GM19351 (cell line): ENCODE results near the gene LAIR1.
"Not testable (repeated sequence)": the region's sequence is repeated elsewhere in the genome, so short reads cannot be mapped to it uniquely, and the experiment has no call there.

Source experiments
- ATAC-seq: cut with Tn5 transposase; IDR thresholded peaks from one replicate; pipeline ENCODE4 v1.9.1; 2021; ENCODE audit warnings: mild to moderate bottlenecking, moderate library complexity; ENCODE audit not compliant: unreplicated experiment

Gene LAIR1

GRCh38 chr19:54376610-54377285, 12.0 kb upstream of the LAIR1 start:
- ATAC-seq: no peak

GRCh38 chr19:54375181-54375938, 10.6 kb upstream of the LAIR1 start:
- ATAC-seq: not testable (repeated sequence)

- ATAC-seq: no peak
Observed at GRCh38 chr19:54373781-54374631, 9.3 kb upstream of the LAIR1 start.

- not testable (repeated sequence) for ATAC-seq
Observed at GRCh38 chr19:54371453-54371852, 6.7 kb upstream of the LAIR1 start.

- ATAC-seq: not testable (repeated sequence)
Observed at GRCh38 chr19:54370434-54370796, 5.7 kb upstream of the LAIR1 start.

GRCh38 chr19:54369688-54370433, 5.1 kb upstream of the LAIR1 start:
- ATAC-seq: not testable (repeated sequence)

GRCh38 chr19:54369082-54369687, 4.5 kb upstream of the LAIR1 start:
- no peak for ATAC-seq

- ATAC-seq: no peak
Observed at GRCh38 chr19:54366811-54367210, 2.1 kb upstream of the LAIR1 start.

GRCh38 chr19:54365798-54366197, 1.1 kb upstream of the LAIR1 start:
- not testable (repeated sequence) for ATAC-seq

GRCh38 chr19:54361680-54362422, 2.9 kb downstream of the LAIR1 start:
- not testable (repeated sequence) for ATAC-seq

GRCh38 chr19:54359149-54359820, 5.4 kb downstream of the LAIR1 start:
- ATAC-seq: not testable (repeated sequence)

GRCh38 chr19:54357381-54357780, 7.3 kb downstream of the LAIR1 start:
- no peak for ATAC-seq

- ATAC-seq: no peak
Observed at GRCh38 chr19:54356444-54357056, 8.2 kb downstream of the LAIR1 start.

- ATAC-seq: no peak
Observed at GRCh38 chr19:54355675-54356074, 9.1 kb downstream of the LAIR1 start.

GRCh38 chr19:54354761-54355160, 10.0 kb downstream of the LAIR1 start:
- no peak for ATAC-seq

GRCh38 chr19:54352546-54352945, 12.2 kb downstream of the LAIR1 start:
- no peak for ATAC-seq

GRCh38 chr19:54352041-54352440, 12.7 kb downstream of the LAIR1 start:
- ATAC-seq: no peak

GRCh38 chr19:54351474-54351873, 13.3 kb downstream of the LAIR1 start:
- no peak for ATAC-seq

GRCh38 chr19:54345938-54346386, 18.8 kb downstream of the LAIR1 start:
- ATAC-seq: no peak
